ENCODE results near the gene CMKLR1. TPM values are rescaled to one million over a fixed set of nuclear protein-coding genes. Genes with fewer than 3 reads are reported as not detected.
A peak's percentile ranks its signal among the peaks of the same experiment; 100 is the strongest.

CMKLR1 gene
- total RNA-seq, 4 donors from 2014 or later: 0.19 to 5.7 (median 2.5) TPM

GRCh38 chr12:108316176-108317086, 22.7 kb downstream of the CMKLR1 start:
- no peak for TF ChIP-seq POLR2A (IDR thresholded peaks at IDR 0.05)
- no peak for TF ChIP-seq CTCF (IDR thresholded peaks at IDR 0.05)
- peaks cover 0 to 23% (median 0%) of the 10 kb centered on the region in 4 donors for H3K27me3 ChIP-seq
- 41 to 42% methylated on average over 11 of the region's 12 CpGs for WGBS, 2 donors
- intact Hi-C loops (cut with DNase I): no loop called here
- no peak for DNase-seq
- no peak overlapping the region for H3K4me3 ChIP-seq
- peak overlapping the region in 2 of 4 donors; percentile 24 to 44 for H3K27ac ChIP-seq
- no peaks in the 10 kb centered on the region for H3K36me3 ChIP-seq
- no peaks in the 10 kb centered on the region for H3K9me3 ChIP-seq
- H3K4me1 ChIP-seq: peaks cover 9 to 42% (median 10%) of the 10 kb centered on the region in 3 donors

GRCh38 chr12:108315486-108316105, 23.5 kb downstream of the CMKLR1 start:
- H3K9me3 ChIP-seq: no peaks in the 10 kb centered on the region
- DNase-seq: no peak
- intact Hi-C loops (cut with DNase I): no loop called here
- 62 to 82% methylated on average over 4 of the region's 4 CpGs for WGBS, 2 donors
- TF ChIP-seq CTCF (IDR thresholded peaks at IDR 0.05): no peak
- TF ChIP-seq POLR2A (IDR thresholded peaks at IDR 0.05): no peak
- H3K4me1 ChIP-seq: peaks cover 9 to 43% (median 10%) of the 10 kb centered on the region in 3 donors
- H3K27me3 ChIP-seq: peaks cover 0 to 16% (median 0%) of the 10 kb centered on the region in 4 donors
- H3K27ac ChIP-seq: peak overlapping the region in 2 of 4 donors; percentile 24 to 44
- H3K36me3 ChIP-seq: no peaks in the 10 kb centered on the region
- no peak overlapping the region for H3K4me3 ChIP-seq

GRCh38 chr12:108313606-108314351, 25.3 kb downstream of the CMKLR1 start:
- peaks cover 0 to 2% (median 0%) of the 10 kb centered on the region in 4 donors for H3K27me3 ChIP-seq
- WGBS, 2 donors: 41 to 53% methylated on average over 7 of the region's 7 CpGs
- H3K4me1 ChIP-seq: peaks cover 9 to 49% (median 10%) of the 10 kb centered on the region in 3 donors
- no peak overlapping the region for H3K4me3 ChIP-seq
- no peak for TF ChIP-seq CTCF (IDR thresholded peaks at IDR 0.05)
- no peak for TF ChIP-seq POLR2A (IDR thresholded peaks at IDR 0.05)
- DNase-seq: no peak
- intact Hi-C loops (cut with DNase I): no loop called here
- no peaks in the 10 kb centered on the region for H3K9me3 ChIP-seq
- H3K27ac ChIP-seq: peak overlapping the region; percentile 2 to 82 (median 64)
- no peaks in the 10 kb centered on the region for H3K36me3 ChIP-seq

- Histone ChIP-seq H3K27me3 (no peaks in the 10 kb centered on the region), H3K4me3 (no peak overlapping the region), H3K27ac (peak overlapping the region; percentile 2 to 82 (median 64)), H3K36me3 (no peaks in the 10 kb centered on the region), H3K9me3 (no peaks in the 10 kb centered on the region), H3K4me1 (peaks cover 9 to 55% (median 10%) of the 10 kb centered on the region in 3 donors)
- no peak for DNase-seq
- intact Hi-C loops (cut with DNase I): no loop called here
- TF ChIP-seq CTCF (IDR thresholded peaks at IDR 0.05): no peak
- no peak for TF ChIP-seq POLR2A (IDR thresholded peaks at IDR 0.05)
- 58% methylated on average over 2 to 3 of the region's 3 CpGs for WGBS, 2 donors
These were observed 25.9 kb downstream of the CMKLR1 start for GRCh38 chr12:108313241-108313605.

Data from esophagus squamous epithelium (tissue), 5 donors.